ENCODE measurements around the gene FAM149A. TPM values are rescaled to one million over a fixed set of nuclear protein-coding genes. Genes with fewer than 3 reads are reported as not detected.

The FAM149A gene
- polyA plus RNA-seq, 1 donor (not counting 4 experiments of a cell fraction or from before 2014, with no cell fraction given): 0.41 TPM

DNA sequence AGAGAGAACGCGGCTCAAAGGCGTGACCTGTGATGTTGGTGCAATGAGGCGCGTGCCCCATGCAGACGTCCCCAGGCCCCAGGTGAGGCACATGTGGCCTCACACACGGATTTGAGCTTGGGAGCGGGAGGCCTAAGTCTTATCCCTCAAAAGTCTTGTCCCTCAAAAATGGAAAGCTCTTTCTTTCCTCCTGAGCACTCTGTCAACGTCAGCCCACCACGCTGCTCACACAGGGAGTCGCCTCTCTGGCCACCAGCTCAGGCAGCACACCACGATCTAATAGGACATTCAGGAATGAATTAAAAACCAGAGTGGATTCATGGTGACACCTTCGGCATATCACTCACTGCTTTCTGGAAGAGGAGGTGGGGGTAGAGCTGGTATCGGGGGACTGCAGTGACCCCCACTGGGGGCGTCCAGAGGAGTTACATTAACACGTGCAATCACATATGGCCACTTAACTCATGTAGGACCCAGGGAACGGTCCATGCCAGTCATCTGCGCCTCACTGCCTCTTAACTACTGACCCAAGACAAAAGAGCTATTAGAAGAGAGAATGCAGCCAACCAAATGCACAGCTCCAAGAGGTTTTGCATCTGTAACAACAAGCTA, 64.9 kb downstream of the FAM149A start:
- Histone ChIP-seq H3K4me3 (ENCODE audit: control insufficient read depth in 2 of 3, extremely low read depth in 1 of 3, insufficient read depth in 2 of 3, low read depth in 1 of 3, low read length in 3 of 3) (no peak overlapping the region), H4K20me1 (ENCODE audit: control insufficient read depth, extremely low read depth, insufficient read depth, low read length) (no peaks in the 10 kb centered on the region), H3K79me2 (ENCODE audit: control insufficient read depth, insufficient read depth, low read length) (no peaks in the 10 kb centered on the region), H3K27me3 (ENCODE audit: control insufficient read depth, extremely low read depth, insufficient read depth, low read length) (no peaks in the 10 kb centered on the region), H3K9ac (ENCODE audit: control insufficient read depth, extremely low read depth, insufficient read depth, low read length) (no peak overlapping the region), H3K27ac (ENCODE audit: control insufficient read depth, insufficient read depth, low read length) (no peak overlapping the region), H3K36me3 (ENCODE audit: control insufficient read depth in 2 of 2, extremely low read depth in 1 of 2, insufficient read depth in 2 of 2, low read length in 2 of 2) (no peaks in the 10 kb centered on the region), H3K9me1 (ENCODE audit: control insufficient read depth, extremely low read depth, insufficient read depth, low read length) (no peaks in the 10 kb centered on the region), H3K4me2 (ENCODE audit: control insufficient read depth, extremely low read depth, insufficient read depth, low read depth, low read length) (no peak overlapping the region), H3K4me1 (ENCODE audit: control insufficient read depth, extremely low read depth, insufficient read depth, low read length) (no peaks in the 10 kb centered on the region), H3K9me3 (ENCODE audit: control insufficient read depth, low read depth, low read length) (no peaks in the 10 kb centered on the region), H2AFZ (ENCODE audit: control insufficient read depth, low read length) (no peak overlapping the region)
- DNase-seq (ENCODE audit: low read depth, low spot score) (no peak), FAIRE-seq (no peak)
- TF ChIP-seq EZH2 (IDR thresholded peaks at IDR 0.05; ENCODE audit: low read length): no peak
- TF ChIP-seq, protein P1, sequence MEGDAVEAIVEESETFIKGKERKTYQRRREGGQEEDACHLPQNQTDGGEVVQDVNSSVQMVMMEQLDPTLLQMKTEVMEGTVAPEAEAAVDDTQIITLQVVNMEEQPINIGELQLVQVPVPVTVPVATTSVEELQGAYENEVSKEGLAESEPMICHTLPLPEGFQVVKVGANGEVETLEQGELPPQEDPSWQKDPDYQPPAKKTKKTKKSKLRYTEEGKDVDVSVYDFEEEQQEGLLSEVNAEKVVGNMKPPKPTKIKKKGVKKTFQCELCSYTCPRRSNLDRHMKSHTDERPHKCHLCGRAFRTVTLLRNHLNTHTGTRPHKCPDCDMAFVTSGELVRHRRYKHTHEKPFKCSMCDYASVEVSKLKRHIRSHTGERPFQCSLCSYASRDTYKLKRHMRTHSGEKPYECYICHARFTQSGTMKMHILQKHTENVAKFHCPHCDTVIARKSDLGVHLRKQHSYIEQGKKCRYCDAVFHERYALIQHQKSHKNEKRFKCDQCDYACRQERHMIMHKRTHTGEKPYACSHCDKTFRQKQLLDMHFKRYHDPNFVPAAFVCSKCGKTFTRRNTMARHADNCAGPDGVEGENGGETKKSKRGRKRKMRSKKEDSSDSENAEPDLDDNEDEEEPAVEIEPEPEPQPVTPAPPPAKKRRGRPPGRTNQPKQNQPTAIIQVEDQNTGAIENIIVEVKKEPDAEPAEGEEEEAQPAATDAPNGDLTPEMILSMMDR (optimal IDR thresholded peaks at IDR 0.05 in 1 of 3, IDR thresholded peaks at IDR 0.05 in 1 of 3, conservative IDR thresholded peaks at IDR 0.05 in 1 of 3; ENCODE audit: extremely low read depth in 1 of 3, insufficient read depth in 2 of 3, low read length in 3 of 3): no peak
- dilution Hi-C loops (cut with MboI; ENCODE audit: extremely low pct_ligation_motif_present, low sequenced_read_pairs): no loop called here

DNA sequence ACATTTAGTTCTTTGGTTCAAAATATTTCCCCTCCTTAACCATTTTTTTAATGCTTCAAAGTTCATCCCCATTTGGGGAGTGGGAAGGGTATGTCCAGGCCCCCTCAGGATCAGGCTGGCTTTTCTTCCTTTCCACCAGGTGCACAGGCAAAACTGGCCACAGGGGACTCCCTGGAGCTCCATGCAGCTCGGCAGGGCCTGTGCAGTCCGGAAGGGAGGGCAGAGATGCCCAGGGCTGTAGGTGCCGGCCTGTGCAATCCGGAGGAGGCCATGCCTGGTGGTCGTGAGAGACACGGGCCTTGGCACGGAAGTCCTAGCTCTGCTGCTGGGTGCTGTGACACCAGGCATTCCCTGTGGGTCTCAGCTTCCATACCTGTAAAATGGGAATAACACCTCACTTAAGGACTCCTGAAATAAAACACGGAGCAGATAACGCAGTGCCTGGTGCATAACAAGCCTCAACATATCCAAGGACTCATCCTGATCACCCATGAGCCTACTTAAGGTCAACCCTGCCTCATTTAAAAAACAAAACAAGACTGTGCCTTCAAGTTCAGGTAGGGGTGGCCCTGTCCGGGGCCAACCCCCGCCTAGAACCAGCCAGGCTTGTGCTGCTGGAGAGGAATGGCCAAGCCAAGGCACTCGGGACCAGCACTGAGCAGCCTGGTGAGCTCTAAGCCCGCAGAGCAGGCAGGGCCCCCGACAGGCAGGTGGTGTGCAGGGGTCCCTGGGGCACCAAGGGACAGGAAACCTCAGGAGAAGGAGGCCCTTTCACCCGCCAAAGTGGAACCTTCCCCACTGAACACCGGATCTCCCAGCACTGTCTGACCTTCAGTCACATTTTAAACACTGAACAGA, 65.7 kb downstream of the FAM149A start:
- Histone ChIP-seq H3K4me3 (ENCODE audit: control insufficient read depth in 2 of 3, extremely low read depth in 1 of 3, insufficient read depth in 2 of 3, low read depth in 1 of 3, low read length in 3 of 3) (no peak overlapping the region), H3K4me2 (ENCODE audit: control insufficient read depth, extremely low read depth, insufficient read depth, low read depth, low read length) (no peak overlapping the region), H3K4me1 (ENCODE audit: control insufficient read depth, extremely low read depth, insufficient read depth, low read length) (no peaks in the 10 kb centered on the region), H3K79me2 (ENCODE audit: control insufficient read depth, insufficient read depth, low read length) (no peaks in the 10 kb centered on the region), H4K20me1 (ENCODE audit: control insufficient read depth, extremely low read depth, insufficient read depth, low read length) (no peaks in the 10 kb centered on the region), H3K27me3 (ENCODE audit: control insufficient read depth, extremely low read depth, insufficient read depth, low read length) (no peaks in the 10 kb centered on the region), H2AFZ (ENCODE audit: control insufficient read depth, low read length) (no peak overlapping the region), H3K27ac (ENCODE audit: control insufficient read depth, insufficient read depth, low read length) (no peak overlapping the region), H3K9me3 (ENCODE audit: control insufficient read depth, low read depth, low read length) (no peaks in the 10 kb centered on the region), H3K9ac (ENCODE audit: control insufficient read depth, extremely low read depth, insufficient read depth, low read length) (no peak overlapping the region), H3K36me3 (ENCODE audit: control insufficient read depth in 2 of 2, extremely low read depth in 1 of 2, insufficient read depth in 2 of 2, low read length in 2 of 2) (no peaks in the 10 kb centered on the region), H3K9me1 (ENCODE audit: control insufficient read depth, extremely low read depth, insufficient read depth, low read length) (no peaks in the 10 kb centered on the region)
- no peak for TF ChIP-seq EZH2 (IDR thresholded peaks at IDR 0.05; ENCODE audit: low read length)
- TF ChIP-seq, protein P1 (optimal IDR thresholded peaks at IDR 0.05 in 1 of 3, IDR thresholded peaks at IDR 0.05 in 1 of 3, conservative IDR thresholded peaks at IDR 0.05 in 1 of 3; ENCODE audit: extremely low read depth in 1 of 3, insufficient read depth in 2 of 3, low read length in 3 of 3): no peak
- DNase-seq (ENCODE audit: low read depth, low spot score) (no peak), FAIRE-seq (no peak)
- dilution Hi-C loops (cut with MboI; ENCODE audit: extremely low pct_ligation_motif_present, low sequenced_read_pairs): no loop called here

All from keratinocyte (primary cell).